ENCODE data around the gene NRGN.

The NRGN gene

GRCh38 chr11:124739479-124740276 is at the start of gene NRGN:
TSS of gene NRGN (plus strand) at chr11:124739942. CDS start at chr11:124740085, 143 bp downstream.
- peak; percentile 73 to 80 for DNase-seq

GRCh38 chr11:124693142-124693541 is 46.6 kb upstream of the NRGN start:
- DNase-seq: no peak

GRCh38 chr11:124699547-124699946 is 40.2 kb upstream of the NRGN start:
- no peak for DNase-seq

- no peak for DNase-seq
Measured at GRCh38 chr11:124700028-124700427, 39.7 kb upstream of the NRGN start.

- no peak for DNase-seq
Measured at GRCh38 chr11:124707829-124708228, 31.9 kb upstream of the NRGN start.

GRCh38 chr11:124712392-124712791 is 27.4 kb upstream of the NRGN start:
- no peak for DNase-seq

- DNase-seq: no peak
Measured at GRCh38 chr11:124716591-124716990, 23.2 kb upstream of the NRGN start.

- DNase-seq: no peak
Measured at GRCh38 chr11:124717421-124717785, 22.3 kb upstream of the NRGN start.

GRCh38 chr11:124717786-124718651 is 21.7 kb upstream of the NRGN start:
- DNase-seq: peak in 1 of 2 experiments; percentile 2

GRCh38 chr11:124718801-124719200 is 20.9 kb upstream of the NRGN start:
- DNase-seq: no peak

GRCh38 chr11:124719534-124719933 is 20.2 kb upstream of the NRGN start:
- no peak for DNase-seq

- DNase-seq: no peak
Measured at GRCh38 chr11:124722176-124722575, 17.6 kb upstream of the NRGN start.

GRCh38 chr11:124724979-124725718 is 14.6 kb upstream of the NRGN start:
- no peak for DNase-seq

- DNase-seq: no peak
Measured at GRCh38 chr11:124725719-124726105, 14.0 kb upstream of the NRGN start.

GRCh38 chr11:124727474-124727873 is 12.3 kb upstream of the NRGN start:
- DNase-seq: no peak

GRCh38 chr11:124728134-124728533 is 11.6 kb upstream of the NRGN start:
- no peak for DNase-seq

GRCh38 chr11:124729571-124729970 is 10.2 kb upstream of the NRGN start:
- DNase-seq: no peak

GRCh38 chr11:124732230-124732629 is 7.5 kb upstream of the NRGN start:
- DNase-seq: no peak

- no peak for DNase-seq
Measured at GRCh38 chr11:124736736-124737135, 3.0 kb upstream of the NRGN start.

- no peak for DNase-seq
Measured at GRCh38 chr11:124737638-124738305, 2.0 kb upstream of the NRGN start.

- no peak for DNase-seq
Measured at GRCh38 chr11:124738713-124739478, 846 bp upstream of the NRGN start.
